ENCODE data around the gene ZC3H4.
"Not testable (repeated sequence)": the region's sequence is repeated elsewhere in the genome, so short reads cannot be mapped to it uniquely, and the experiment has no call there.

The ZC3H4 gene

GRCh38 chr19:47084879-47085439, 28.6 kb downstream of the ZC3H4 start:
- DNase-seq (ENCODE audit: low spot score), result no peak

GRCh38 chr19:47082493-47082892, 31.1 kb downstream of the ZC3H4 start:
- DNase-seq (ENCODE audit: low spot score), result no peak

- DNase-seq (ENCODE audit: low spot score), result no peak
Measured at GRCh38 chr19:47081095-47081494, 32.5 kb downstream of the ZC3H4 start.

- DNase-seq (ENCODE audit: low spot score), result not testable (repeated sequence)
Measured at GRCh38 chr19:47078351-47078750, 35.2 kb downstream of the ZC3H4 start.

- no peak for DNase-seq (ENCODE audit: low spot score)
Measured at GRCh38 chr19:47075941-47076340, 37.6 kb downstream of the ZC3H4 start.

- DNase-seq (ENCODE audit: low spot score), result no peak
Measured at GRCh38 chr19:47075179-47075810, 38.3 kb downstream of the ZC3H4 start.

GRCh38 chr19:47074621-47075020, 39.0 kb downstream of the ZC3H4 start:
- DNase-seq (ENCODE audit: low spot score), result no peak

- no peak for DNase-seq (ENCODE audit: low spot score)
Measured at GRCh38 chr19:47073574-47073973, 40.0 kb downstream of the ZC3H4 start.

GRCh38 chr19:47072323-47072722, 41.3 kb downstream of the ZC3H4 start:
- no peak for DNase-seq (ENCODE audit: low spot score)

GRCh38 chr19:47071731-47072130, 41.8 kb downstream of the ZC3H4 start:
- no peak for DNase-seq (ENCODE audit: low spot score)

- no peak for DNase-seq (ENCODE audit: low spot score)
Measured at GRCh38 chr19:47070756-47071155, 42.8 kb downstream of the ZC3H4 start.

GRCh38 chr19:47069795-47070194, 43.8 kb downstream of the ZC3H4 start:
- no peak for DNase-seq (ENCODE audit: low spot score)

GRCh38 chr19:47068876-47069406, 44.6 kb downstream of the ZC3H4 start:
- no peak for DNase-seq (ENCODE audit: low spot score)

- DNase-seq (ENCODE audit: low spot score), result no peak
Measured at GRCh38 chr19:47068246-47068645, 45.3 kb downstream of the ZC3H4 start.

- no peak for DNase-seq (ENCODE audit: low spot score)
Measured at GRCh38 chr19:47067215-47067847, 46.2 kb downstream of the ZC3H4 start.

GRCh38 chr19:47066376-47067214, 47.0 kb downstream of the ZC3H4 start:
- no peak for DNase-seq (ENCODE audit: low spot score)

GRCh38 chr19:47065242-47065641, 48.3 kb downstream of the ZC3H4 start:
- DNase-seq (ENCODE audit: low spot score), result no peak

- DNase-seq (ENCODE audit: low spot score), result peak; percentile 4
Measured at GRCh38 chr19:47063874-47064273, 49.7 kb downstream of the ZC3H4 start.

GRCh38 chr19:47058621-47059022, 55.0 kb downstream of the ZC3H4 start:
- DNase-seq (ENCODE audit: low spot score), result no peak

- no peak for DNase-seq (ENCODE audit: low spot score)
Measured at GRCh38 chr19:47057328-47057727, 56.2 kb downstream of the ZC3H4 start.

- no peak for DNase-seq (ENCODE audit: low spot score)
Measured at GRCh38 chr19:47056411-47056810, 57.2 kb downstream of the ZC3H4 start.

- not testable (repeated sequence) for DNase-seq (ENCODE audit: low spot score)
Measured at GRCh38 chr19:47050562-47050961, 63.0 kb downstream of the ZC3H4 start.
